PC-9 (cell line): ENCODE data around the gene CEP20. TPM values are rescaled to one million over a fixed set of nuclear protein-coding genes. Genes with fewer than 3 reads are reported as not detected.

Source experiments
- BruUV-seq: library from RNA; stranded (reverse); fragments of 400-500 nt; replicated peaks from 2 replicates; lab custom pipeline; 2021; lab: Mats Ljungman, UMichigan
- CTCF ChIA-PET: fragments of 300-600 bp; sonication (Branson Sonifier 250); formaldehyde crosslinking; loops from one replicate; lab custom pipeline; 2022; ENCODE audit warnings: antibody characterized with exemption; lab: Charles Lee
- POLR2A ChIA-PET: fragments of 300-600 bp; sonication (Branson Sonifier 250); formaldehyde crosslinking; loops from one replicate; lab custom pipeline; 2022; ENCODE audit warnings: antibody characterized with exemption; ENCODE audit not compliant: unreplicated experiment; lab: Charles Lee
- DNase-seq, 2 experiments: peaks; one replicate each; pipeline versions ENCODE4 v3.0.0 to v3.0.0-alpha.2; 2015 to 2022; ENCODE audit warnings: mixed read lengths in 1 of 2
- H2AFZ ChIP-seq: fragments of 200-600 bp; sonication (generic); 2 replicates; pipeline ENCODE4 v1.8.1; 2017; ENCODE audit warnings: antibody characterized with exemption
- H3F3A ChIP-seq: fragments of 200-600 bp; sonication (generic); 2 replicates; pipeline ENCODE4 v1.8.1; 2017; ENCODE audit warnings: antibody characterized with exemption, mild to moderate bottlenecking, low read depth; ENCODE audit not compliant: insufficient read depth
- H3K27ac ChIP-seq: fragments of 200-600 bp; sonication (generic); 2 replicates; pipeline ENCODE4 v1.6.1; 2016; ENCODE audit warnings: mixed run types
- H3K27me3 ChIP-seq: fragments of 200-600 bp; sonication (generic); 2 replicates; pipeline ENCODE4 v1.6.1; 2016; ENCODE audit warnings: low read depth, mixed run types; ENCODE audit not compliant: insufficient read depth
- H3K36me3 ChIP-seq: fragments of 200-600 bp; sonication (generic); 2 replicates; pipeline ENCODE4 v1.6.1; 2016; ENCODE audit warnings: low read depth, mixed run types
- H3K4me1 ChIP-seq: fragments of 200-600 bp; sonication (generic); replicated peaks from 2 replicates; pipeline ENCODE4 v1.6.1; 2016; ENCODE audit warnings: mixed run types; ENCODE audit not compliant: insufficient read depth
- H3K4me2 ChIP-seq: fragments of 200-600 bp; sonication (generic); 2 replicates; pipeline ENCODE4 v1.6.1; 2017; ENCODE audit warnings: mixed run types
- H3K4me3 ChIP-seq: fragments of 200-600 bp; sonication (generic); 2 replicates; pipeline ENCODE4 v1.6.1; 2016; ENCODE audit warnings: mixed run types
- H3K79me2 ChIP-seq: fragments of 200-600 bp; sonication (generic); 2 replicates; pipeline ENCODE4 v1.6.1; 2017; ENCODE audit warnings: low read depth, mixed run types
- H3K9me2 ChIP-seq: fragments of 200-600 bp; sonication (generic); 2 replicates; pipeline ENCODE4 v1.8.1; 2017; ENCODE audit warnings: mild to moderate bottlenecking; ENCODE audit not compliant: insufficient read depth
- H3K9me3 ChIP-seq: fragments of 200-600 bp; sonication (generic); 2 replicates; pipeline ENCODE4 v1.8.1; 2016; ENCODE audit warnings: low read depth; ENCODE audit not compliant: insufficient read depth
- H4K20me1 ChIP-seq: fragments of 200-600 bp; sonication (generic); 2 replicates; pipeline ENCODE4 v1.8.1; 2017; ENCODE audit not compliant: insufficient read depth
- EZH2 ChIP-seq: fragments of 200-600 bp; sonication (generic); IDR thresholded peaks from 2 replicates; pipeline ENCODE4 v1.8.0; 2017; ENCODE audit warnings: antibody characterized with exemption, low read depth
- intact Hi-C: fragments of 100-400 bp; cut with micrococcal nuclease; formaldehyde crosslinking; loops from one replicate; pipeline ENCODE4 v1.10.0; 2022; ENCODE audit not compliant: unreplicated experiment
- total RNA-seq: library from RNA; stranded (reverse); gene quantifications from 2 replicates; pipeline ENCODE4 v1.2.3, GENCODE V29; 2021
- TF ChIP-seq, protein P1 (sequence below): fragments of 200-600 bp; sonication (generic); conservative IDR thresholded peaks from 2 replicates; pipeline ENCODE4 v1.6.1; 2017; ENCODE audit warnings: mixed run types, antibody characterized with exemption, mild to moderate bottlenecking, moderate library complexity

The CEP20 gene
- total RNA-seq, 1 experiment from 2014 or later = 125 TPM

DNA sequence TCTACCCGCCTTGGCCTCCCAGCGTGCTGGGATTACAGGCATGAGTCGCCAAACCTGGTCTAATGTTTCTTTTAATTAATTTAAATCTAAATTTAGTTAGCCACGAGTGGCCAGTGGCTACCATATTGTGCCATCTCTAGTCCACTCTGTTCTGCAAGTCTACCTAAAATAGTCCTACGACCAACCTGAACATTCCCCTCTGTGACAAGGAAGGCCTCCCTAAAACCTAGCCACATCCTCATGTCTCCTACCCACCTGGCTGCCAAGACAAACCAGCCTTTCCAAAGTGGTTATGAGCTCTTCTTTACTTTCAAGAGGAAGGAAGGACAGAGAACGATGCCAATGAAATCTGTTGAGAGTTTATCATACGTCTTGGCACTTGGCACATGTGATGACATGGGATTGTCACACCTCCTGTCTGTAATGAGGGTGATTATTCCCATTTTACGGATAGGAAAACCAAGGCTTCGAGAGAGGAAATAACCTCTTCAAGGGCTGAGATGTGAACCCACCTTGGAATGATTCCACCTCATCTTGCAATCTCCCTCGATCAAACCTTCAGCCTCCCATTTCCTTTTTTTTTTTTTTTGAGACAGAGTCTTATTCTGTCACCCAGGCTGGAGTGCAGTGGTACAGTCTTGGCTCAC, 51.3 kb downstream of the CEP20 start:
- intact Hi-C loops = no loop called here

DNA sequence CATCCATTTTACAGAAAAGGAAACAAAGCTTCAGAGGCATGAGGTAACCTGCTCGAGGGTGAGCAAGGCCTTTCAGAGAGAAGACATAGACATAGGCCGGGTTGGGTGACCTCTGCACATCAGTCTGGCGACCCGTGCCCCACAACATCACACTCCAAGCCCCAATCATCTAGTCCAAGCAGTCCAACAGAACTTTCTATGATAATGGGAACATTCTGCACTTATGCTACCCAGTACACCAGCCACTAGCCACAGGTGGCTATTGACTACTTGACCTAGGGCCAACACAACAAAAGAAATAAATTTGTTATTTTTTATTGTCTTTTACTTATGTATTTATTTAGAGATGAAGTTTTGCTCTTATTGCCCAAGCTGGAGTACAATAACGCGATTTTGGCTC, 52.3 kb downstream of the CEP20 start:
- no peak overlapping the region for H3K4me2 ChIP-seq
- CTCF ChIA-PET = no interaction called here
- H3K9me2 ChIP-seq = no peaks in the 10 kb centered on the region
- no peaks in the 10 kb centered on the region for H3K36me3 ChIP-seq
- no peaks in the 10 kb centered on the region for H3K79me2 ChIP-seq
- H4K20me1 ChIP-seq = no peaks in the 10 kb centered on the region
- H3K27ac ChIP-seq = no peak overlapping the region
- no peaks in the 10 kb centered on the region for H3F3A ChIP-seq
- no peak overlapping the region for H2AFZ ChIP-seq
- intact Hi-C loops = no loop called here
- no peaks in the 10 kb centered on the region for H3K27me3 ChIP-seq
- no peak overlapping the region for H3K4me3 ChIP-seq
- no peaks in the 10 kb centered on the region for H3K4me1 ChIP-seq
- no peaks in the 10 kb centered on the region for H3K9me3 ChIP-seq
- TF ChIP-seq, protein P1, sequence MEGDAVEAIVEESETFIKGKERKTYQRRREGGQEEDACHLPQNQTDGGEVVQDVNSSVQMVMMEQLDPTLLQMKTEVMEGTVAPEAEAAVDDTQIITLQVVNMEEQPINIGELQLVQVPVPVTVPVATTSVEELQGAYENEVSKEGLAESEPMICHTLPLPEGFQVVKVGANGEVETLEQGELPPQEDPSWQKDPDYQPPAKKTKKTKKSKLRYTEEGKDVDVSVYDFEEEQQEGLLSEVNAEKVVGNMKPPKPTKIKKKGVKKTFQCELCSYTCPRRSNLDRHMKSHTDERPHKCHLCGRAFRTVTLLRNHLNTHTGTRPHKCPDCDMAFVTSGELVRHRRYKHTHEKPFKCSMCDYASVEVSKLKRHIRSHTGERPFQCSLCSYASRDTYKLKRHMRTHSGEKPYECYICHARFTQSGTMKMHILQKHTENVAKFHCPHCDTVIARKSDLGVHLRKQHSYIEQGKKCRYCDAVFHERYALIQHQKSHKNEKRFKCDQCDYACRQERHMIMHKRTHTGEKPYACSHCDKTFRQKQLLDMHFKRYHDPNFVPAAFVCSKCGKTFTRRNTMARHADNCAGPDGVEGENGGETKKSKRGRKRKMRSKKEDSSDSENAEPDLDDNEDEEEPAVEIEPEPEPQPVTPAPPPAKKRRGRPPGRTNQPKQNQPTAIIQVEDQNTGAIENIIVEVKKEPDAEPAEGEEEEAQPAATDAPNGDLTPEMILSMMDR = no peak
- TF ChIP-seq EZH2 = no peak
- DNase-seq = no peak
- POLR2A ChIA-PET = interaction anchor here (0.6 kb wide), 2 partner anchors 24 to 39 kb away, joined by 7 to 11 read pairs; no protein-coding TSS in a partner anchor
- BruUV-seq = no TSS peak

More for the DNA sequence above, 51.3 kb downstream of the CEP20 start:
- no peaks in the 10 kb centered on the region for H3K79me2 ChIP-seq
- H3K4me2 ChIP-seq = no peak overlapping the region
- no peak overlapping the region for H2AFZ ChIP-seq
- no peaks in the 10 kb centered on the region for H4K20me1 ChIP-seq
- TF ChIP-seq, protein P1 = no peak
- TF ChIP-seq EZH2 = no peak
- no peak for DNase-seq
- H3K27me3 ChIP-seq = no peaks in the 10 kb centered on the region
- no peaks in the 10 kb centered on the region for H3F3A ChIP-seq
- no peaks in the 10 kb centered on the region for H3K4me1 ChIP-seq
- no peak overlapping the region for H3K4me3 ChIP-seq
- CTCF ChIA-PET = no interaction called here
- no peaks in the 10 kb centered on the region for H3K9me2 ChIP-seq
- no peak overlapping the region for H3K27ac ChIP-seq
- POLR2A ChIA-PET = interaction anchor here (0.6 kb wide), 1 partner anchor 39 kb away, joined by 8 read pairs; no protein-coding TSS in a partner anchor
- H3K36me3 ChIP-seq = no peaks in the 10 kb centered on the region
- no TSS peak for BruUV-seq
- no peaks in the 10 kb centered on the region for H3K9me3 ChIP-seq

DNA sequence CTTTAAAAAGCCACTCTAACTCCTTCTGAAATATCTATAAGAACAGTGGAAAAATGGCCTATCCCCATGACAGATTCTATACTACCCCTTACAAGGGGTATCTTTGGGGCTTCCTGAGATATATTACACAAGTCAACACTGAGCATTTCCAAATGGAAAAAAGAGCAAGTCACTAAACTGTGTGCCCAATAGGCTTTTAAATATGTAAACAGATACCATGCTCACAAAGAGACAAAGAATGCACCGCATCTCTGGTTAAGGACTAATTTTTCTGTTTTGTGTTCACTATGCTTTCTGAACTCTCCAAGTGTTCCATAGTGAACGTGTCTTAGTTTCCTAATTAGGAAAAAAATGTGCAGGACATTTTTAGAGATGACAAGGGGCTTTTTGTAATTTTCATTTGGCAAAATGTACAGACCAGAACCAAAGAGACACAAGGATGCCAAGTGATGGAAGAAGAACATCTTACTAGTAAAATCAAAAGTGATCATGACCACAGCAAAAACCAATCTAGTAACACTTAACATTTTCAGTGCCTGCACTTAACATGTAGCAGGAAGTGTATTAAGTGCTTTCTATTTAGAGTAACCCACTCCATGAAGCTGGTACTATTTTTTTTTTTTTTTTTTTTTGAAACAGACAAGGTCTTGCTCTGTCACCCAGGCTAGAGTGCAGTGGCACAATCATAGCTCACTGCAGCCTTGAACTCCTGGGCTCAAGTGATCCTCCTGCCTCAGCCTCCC, 53.1 kb downstream of the CEP20 start:
- Histone ChIP-seq H3K9me2 (no peaks in the 10 kb centered on the region), H3K36me3 (no peaks in the 10 kb centered on the region), H3K4me1 (no peaks in the 10 kb centered on the region), H3K9me3 (no peaks in the 10 kb centered on the region), H3K27me3 (no peaks in the 10 kb centered on the region), H3F3A (no peaks in the 10 kb centered on the region), H4K20me1 (no peaks in the 10 kb centered on the region), H3K4me2 (no peak overlapping the region), H3K79me2 (no peaks in the 10 kb centered on the region), H3K27ac (no peak overlapping the region), H3K4me3 (no peak overlapping the region), H2AFZ (no peak overlapping the region)
- CTCF ChIA-PET = no interaction called here
- POLR2A ChIA-PET = no interaction called here
- BruUV-seq = no TSS peak
- TF ChIP-seq EZH2 = no peak
- TF ChIP-seq, protein P1 = no peak
- intact Hi-C loops = no loop called here
- no peak for DNase-seq
